ENCODE measurements around the gene DEPDC5.
"Not testable (repeated sequence)": the region's sequence is repeated elsewhere in the genome, so short reads cannot be mapped to it uniquely, and the experiment has no call there.

DNA sequence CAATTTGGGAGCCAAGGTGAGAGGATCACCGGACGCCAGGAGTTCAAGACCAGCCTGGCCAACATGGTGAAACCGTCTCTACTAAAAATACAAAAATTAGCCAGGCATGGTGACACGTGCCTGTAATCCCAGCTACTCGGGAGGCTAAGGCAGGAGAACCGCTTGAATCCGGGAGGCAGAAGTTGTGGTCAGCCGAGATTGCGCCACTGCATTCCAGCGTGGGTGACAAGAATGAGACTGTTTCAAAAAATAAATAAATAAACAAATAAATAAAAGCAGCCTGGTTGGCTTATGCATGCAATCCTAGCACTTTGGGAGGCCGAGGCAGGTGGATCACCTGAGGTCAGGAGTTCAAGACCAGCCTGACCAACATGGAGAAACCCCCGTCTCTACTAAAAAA lies 42.6 kb upstream of the DEPDC5 start:
- TF ChIP-seq, protein P1, sequence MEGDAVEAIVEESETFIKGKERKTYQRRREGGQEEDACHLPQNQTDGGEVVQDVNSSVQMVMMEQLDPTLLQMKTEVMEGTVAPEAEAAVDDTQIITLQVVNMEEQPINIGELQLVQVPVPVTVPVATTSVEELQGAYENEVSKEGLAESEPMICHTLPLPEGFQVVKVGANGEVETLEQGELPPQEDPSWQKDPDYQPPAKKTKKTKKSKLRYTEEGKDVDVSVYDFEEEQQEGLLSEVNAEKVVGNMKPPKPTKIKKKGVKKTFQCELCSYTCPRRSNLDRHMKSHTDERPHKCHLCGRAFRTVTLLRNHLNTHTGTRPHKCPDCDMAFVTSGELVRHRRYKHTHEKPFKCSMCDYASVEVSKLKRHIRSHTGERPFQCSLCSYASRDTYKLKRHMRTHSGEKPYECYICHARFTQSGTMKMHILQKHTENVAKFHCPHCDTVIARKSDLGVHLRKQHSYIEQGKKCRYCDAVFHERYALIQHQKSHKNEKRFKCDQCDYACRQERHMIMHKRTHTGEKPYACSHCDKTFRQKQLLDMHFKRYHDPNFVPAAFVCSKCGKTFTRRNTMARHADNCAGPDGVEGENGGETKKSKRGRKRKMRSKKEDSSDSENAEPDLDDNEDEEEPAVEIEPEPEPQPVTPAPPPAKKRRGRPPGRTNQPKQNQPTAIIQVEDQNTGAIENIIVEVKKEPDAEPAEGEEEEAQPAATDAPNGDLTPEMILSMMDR (conservative IDR thresholded peaks at IDR 0.05; ENCODE audit: low read depth, low read length), result not testable (repeated sequence)
- not testable (repeated sequence) for TF ChIP-seq EZH2 (IDR thresholded peaks at IDR 0.05; ENCODE audit: borderline replicate concordance, low read depth, low read length, poor library complexity, severe bottlenecking)

All from A673 (cell line).